BLaER1 treated with 17β-estradiol and CSF1 and Interleukin-3, amounts not matched to agents 10 nM and 100 nM (cell line): ENCODE results near the gene CERK.

Source experiments
- H3K27ac ChIP-seq, 11 experiments: shearing (Covaris generic); formaldehyde crosslinking; 2 replicates each; pipeline ENCODE4 v1.8.1; 2022
- H3K27me3 ChIP-seq, 11 experiments: shearing (Covaris generic); formaldehyde crosslinking; 2 replicates each; pipeline ENCODE4 v1.8.1; 2022
- H3K36me3 ChIP-seq, 11 experiments: shearing (Covaris generic); formaldehyde crosslinking; 2 replicates each; pipeline ENCODE4 v1.8.1; 2022
- H3K4me1 ChIP-seq, 10 experiments: shearing (Covaris generic); formaldehyde crosslinking; 2 replicates each; pipeline ENCODE4 v1.8.1; 2022
- H3K4me2 ChIP-seq, 11 experiments: shearing (Covaris generic); formaldehyde crosslinking; 2 replicates each; pipeline ENCODE4 v1.8.1; 2022
- H3K4me3 ChIP-seq, 10 experiments: shearing (Covaris generic); formaldehyde crosslinking; 2 replicates each; pipeline ENCODE4 v1.8.1; 2022
- H3K9ac ChIP-seq, 11 experiments: shearing (Covaris generic); formaldehyde crosslinking; 2 replicates each; pipeline ENCODE4 v1.8.1; 2022
- H3K9me3 ChIP-seq, 11 experiments: shearing (Covaris generic); formaldehyde crosslinking; replicated peaks in 1 of 11; 2 replicates each; pipeline ENCODE4 v1.8.1; 2022
- H4K20me1 ChIP-seq, 11 experiments: shearing (Covaris generic); formaldehyde crosslinking; 2 replicates each; pipeline ENCODE4 v1.8.1; 2022
- Cebpa-rat ChIP-seq, 11 experiments: shearing (Covaris generic); IDR thresholded peaks; 2 replicates each; pipeline ENCODE4 v1.8.1; 2022

Gene CERK

DNA sequence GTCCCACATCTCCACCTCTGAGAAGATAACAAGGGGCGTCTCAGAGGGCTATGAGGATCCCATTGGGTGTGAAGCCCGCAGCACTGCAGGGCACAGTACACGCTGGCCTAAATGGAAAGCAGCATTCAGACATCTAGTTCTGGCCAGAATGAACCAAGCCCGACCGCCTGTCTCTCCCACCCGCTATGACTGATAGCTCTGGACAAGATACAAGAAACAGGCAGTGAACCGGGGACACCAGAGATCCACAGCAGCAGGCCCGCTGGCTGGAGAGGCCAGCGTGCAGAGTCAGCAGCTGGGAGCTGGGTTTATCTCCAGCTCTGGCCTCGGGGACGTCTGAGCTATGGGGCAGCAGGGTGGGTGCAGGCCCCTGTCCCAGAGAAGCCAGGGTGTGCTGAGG lies 9.6 kb downstream of the CERK start:
- no peaks in the 10 kb centered on the region for H3K27me3 ChIP-seq
- no peaks in the 10 kb centered on the region for H3K9me3 ChIP-seq
- H3K36me3 ChIP-seq, result peaks cover 43 to 73% (median 57%) of the 10 kb centered on the region in 11 experiments
- peaks cover 94 to 100% (median 100%) of the 10 kb centered on the region in 11 experiments for H4K20me1 ChIP-seq
- peak overlapping the region in 9 of 11 experiments; percentile 15 to 100 (median 98); a peak in 16 of 22 replicates for H3K4me2 ChIP-seq
- H3K27ac ChIP-seq, result peak overlapping the region in 5 of 11 experiments; percentile 9 to 59 (median 39); a peak in 6 of 22 replicates
- peak overlapping the region in 6 of 11 experiments; percentile 5 to 46 (median 28); a peak in 9 of 22 replicates for H3K9ac ChIP-seq
- peaks cover 35 to 82% (median 73%) of the 10 kb centered on the region in 10 experiments for H3K4me1 ChIP-seq
- no peak overlapping the region for H3K4me3 ChIP-seq
- TF ChIP-seq Cebpa-rat (IDR thresholded peaks at IDR 0.05), result no peak

DNA sequence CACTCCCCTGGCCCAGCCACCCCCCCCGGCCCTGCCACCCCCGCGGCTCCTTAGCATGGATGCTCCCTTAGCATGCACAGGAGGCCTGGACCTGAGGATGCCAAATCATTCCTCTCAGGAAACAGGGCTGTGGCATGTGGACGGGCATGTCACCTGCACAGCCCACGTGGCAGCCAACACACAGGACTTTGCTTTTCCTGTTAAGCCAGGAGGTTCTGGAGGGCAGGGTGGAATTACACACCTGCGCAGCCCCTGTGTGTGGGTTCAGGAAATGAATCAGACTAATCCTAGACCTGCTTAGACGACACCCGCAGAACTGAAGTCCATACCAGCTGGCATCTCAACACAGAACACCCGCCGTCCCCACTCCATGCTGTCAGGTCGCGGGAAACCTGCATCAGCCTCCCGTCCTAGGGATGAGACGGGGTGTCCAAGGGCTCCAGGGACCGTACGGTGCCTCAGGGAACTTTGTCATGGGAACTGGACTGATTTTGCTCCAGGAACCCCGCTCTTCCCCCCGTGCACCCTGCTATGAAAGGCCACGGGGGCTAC lies 10.2 kb downstream of the CERK start:
- no peak overlapping the region for H3K4me3 ChIP-seq
- no peaks in the 10 kb centered on the region for H3K27me3 ChIP-seq
- no peaks in the 10 kb centered on the region for H3K9me3 ChIP-seq
- peak overlapping the region in 4 of 11 experiments; percentile 5 to 46 (median 42); a peak in 7 of 22 replicates for H3K9ac ChIP-seq
- H3K36me3 ChIP-seq, result peaks cover 43 to 79% (median 59%) of the 10 kb centered on the region in 11 experiments
- peaks cover 98 to 100% (median 100%) of the 10 kb centered on the region in 11 experiments for H4K20me1 ChIP-seq
- H3K4me2 ChIP-seq, result peak overlapping the region in 8 of 11 experiments; percentile 77 to 100 (median 98); a peak in 13 of 22 replicates
- peak overlapping the region in 4 of 11 experiments; percentile 9 to 59 (median 32); a peak in 4 of 22 replicates for H3K27ac ChIP-seq
- H3K4me1 ChIP-seq, result peaks cover 29 to 82% (median 70%) of the 10 kb centered on the region in 10 experiments
- TF ChIP-seq Cebpa-rat (IDR thresholded peaks at IDR 0.05), result no peak

- Histone ChIP-seq H4K20me1 (peaks cover 99 to 100% (median 100%) of the 10 kb centered on the region in 11 experiments), H3K4me3 (no peak overlapping the region), H3K27ac (no peak overlapping the region), H3K27me3 (no peaks in the 10 kb centered on the region), H3K9ac (no peak overlapping the region), H3K4me1 (peaks cover 20 to 82% (median 68%) of the 10 kb centered on the region in 10 experiments), H3K36me3 (peaks cover 44 to 86% (median 67%) of the 10 kb centered on the region in 11 experiments), H3K9me3 (no peaks in the 10 kb centered on the region), H3K4me2 (peak overlapping the region in 6 of 11 experiments; percentile 24 to 100 (median 31); a peak in 7 of 22 replicates)
- no peak for TF ChIP-seq Cebpa-rat (IDR thresholded peaks at IDR 0.05)
These were observed 11.1 kb downstream of the CERK start for GRCh38 chr22:46726986-46727317.

DNA sequence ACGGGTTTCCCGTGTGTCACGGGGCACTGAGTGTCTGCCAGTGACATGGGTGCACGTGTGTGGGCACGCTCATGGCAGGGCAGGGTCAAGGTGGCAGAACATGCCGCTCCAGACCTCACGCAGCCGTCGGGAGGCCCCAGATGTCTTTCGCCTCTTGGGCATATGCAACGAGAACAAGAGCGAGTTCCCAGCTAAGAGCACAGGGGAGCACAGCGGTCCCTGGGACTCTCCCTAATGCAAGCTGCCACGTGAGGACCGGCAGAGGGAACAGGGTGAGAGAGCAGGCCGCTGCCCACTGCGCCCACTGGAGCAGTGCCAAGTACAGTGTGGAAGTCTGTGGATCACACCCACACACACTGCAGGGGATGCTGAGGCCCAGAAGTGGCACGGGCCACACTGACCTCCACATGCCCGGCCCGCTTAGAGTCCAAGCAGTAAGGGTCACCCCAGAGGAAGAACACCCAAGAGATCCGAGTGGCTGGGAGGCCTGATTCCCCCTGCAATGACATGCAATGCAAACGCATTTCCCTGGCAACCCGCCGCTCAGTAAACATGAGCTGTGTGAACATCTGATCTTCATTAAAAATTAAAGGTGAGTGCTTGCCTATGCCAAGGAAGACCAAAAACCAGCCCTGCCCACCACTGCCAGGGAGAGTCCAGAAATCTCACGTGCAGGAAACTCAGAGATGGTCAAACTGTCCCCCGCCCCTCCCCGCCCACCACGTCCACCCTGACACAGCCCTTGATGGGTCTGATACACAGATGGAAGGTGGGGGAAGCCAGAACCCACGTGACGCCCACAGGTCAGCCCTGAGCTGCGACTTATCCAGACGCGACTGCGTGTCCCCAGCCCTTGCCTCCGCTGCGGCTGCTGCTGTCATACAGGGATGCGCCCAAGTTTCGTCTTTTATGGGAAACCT lies 11.7 kb downstream of the CERK start:
- no peak overlapping the region; a peak in 1 of 22 replicates for H3K27ac ChIP-seq
- peaks cover 13 to 82% (median 63%) of the 10 kb centered on the region in 10 experiments for H3K4me1 ChIP-seq
- H3K4me3 ChIP-seq, result no peak overlapping the region
- H3K36me3 ChIP-seq, result peaks cover 45 to 86% (median 73%) of the 10 kb centered on the region in 11 experiments
- H3K9ac ChIP-seq, result no peak overlapping the region
- H3K9me3 ChIP-seq, result no peaks in the 10 kb centered on the region
- no peak for TF ChIP-seq Cebpa-rat (IDR thresholded peaks at IDR 0.05)
- no peaks in the 10 kb centered on the region for H3K27me3 ChIP-seq
- peak overlapping the region in 3 of 11 experiments; percentile 26 to 98 (median 34); a peak in 4 of 22 replicates for H3K4me2 ChIP-seq
- H4K20me1 ChIP-seq, result peaks cover 99 to 100% (median 100%) of the 10 kb centered on the region in 11 experiments

GRCh38 chr22:46725096-46725495 lies 13.0 kb downstream of the CERK start:
- Histone ChIP-seq H3K27ac (no peak overlapping the region), H3K36me3 (peaks cover 55 to 94% (median 85%) of the 10 kb centered on the region in 11 experiments), H3K4me1 (peaks cover under 1 to 69% (median 50%) of the 10 kb centered on the region in 10 experiments; a peak in 18 of 20 replicates), H3K4me2 (no peak overlapping the region), H3K9me3 (no peaks in the 10 kb centered on the region), H3K27me3 (no peaks in the 10 kb centered on the region), H3K4me3 (no peak overlapping the region), H3K9ac (no peak overlapping the region), H4K20me1 (peaks cover 94 to 100% (median 100%) of the 10 kb centered on the region in 11 experiments)
- TF ChIP-seq Cebpa-rat (IDR thresholded peaks at IDR 0.05), result no peak

DNA sequence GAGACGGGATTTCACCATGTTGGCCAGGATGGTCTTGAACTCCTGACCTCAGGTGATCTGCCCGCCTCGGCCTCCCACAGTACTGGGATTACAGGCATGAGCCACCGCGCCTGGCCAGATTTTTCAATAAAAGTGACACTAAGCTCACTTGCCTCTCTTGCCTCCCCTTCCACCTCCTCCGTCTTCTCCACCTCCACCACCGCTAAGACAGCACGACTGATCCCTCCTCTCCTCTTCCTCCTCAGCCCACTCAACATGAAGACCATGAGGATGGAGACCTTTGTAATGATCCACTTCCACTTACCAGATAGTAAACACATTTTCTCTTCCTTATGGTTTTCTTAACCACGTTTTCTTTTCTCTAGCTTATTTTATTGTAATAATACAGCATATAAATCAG lies 14.2 kb downstream of the CERK start:
- Histone ChIP-seq H3K27ac (no peak overlapping the region), H3K4me3 (no peak overlapping the region), H3K27me3 (no peaks in the 10 kb centered on the region), H3K4me2 (0 out of 22 replicates have a peak overlapping the region, but pooled peaks of 1 of the 11 experiments have one; percentile 4), H4K20me1 (peaks cover 82 to 100% (median 95%) of the 10 kb centered on the region in 11 experiments), H3K9ac (no peak overlapping the region), H3K36me3 (peaks cover 65 to 98% (median 93%) of the 10 kb centered on the region in 11 experiments), H3K4me1 (peaks cover 0 to 57% (median 38%) of the 10 kb centered on the region in 10 experiments; a peak in 16 of 20 replicates), H3K9me3 (no peaks in the 10 kb centered on the region)
- no peak for TF ChIP-seq Cebpa-rat (IDR thresholded peaks at IDR 0.05)

- no peak overlapping the region for H3K4me3 ChIP-seq
- H3K27ac ChIP-seq, result 0 out of 22 replicates have a peak overlapping the region, but pooled peaks of 1 of the 11 experiments have one; percentile 28
- no peaks in the 10 kb centered on the region for H3K9me3 ChIP-seq
- no peaks in the 10 kb centered on the region for H3K27me3 ChIP-seq
- peaks cover 78 to 100% (median 96%) of the 10 kb centered on the region in 11 experiments for H3K36me3 ChIP-seq
- no peak for TF ChIP-seq Cebpa-rat (IDR thresholded peaks at IDR 0.05)
- H4K20me1 ChIP-seq, result peaks cover 59 to 98% (median 89%) of the 10 kb centered on the region in 11 experiments
- peaks cover 0 to 35% (median 17%) of the 10 kb centered on the region in 10 experiments; a peak in 12 of 20 replicates for H3K4me1 ChIP-seq
- no peak overlapping the region for H3K9ac ChIP-seq
- 0 out of 22 replicates have a peak overlapping the region, but pooled peaks of 1 of the 11 experiments have one; percentile 12 for H3K4me2 ChIP-seq
These were observed 16.5 kb downstream of the CERK start for GRCh38 chr22:46721501-46722085.

DNA sequence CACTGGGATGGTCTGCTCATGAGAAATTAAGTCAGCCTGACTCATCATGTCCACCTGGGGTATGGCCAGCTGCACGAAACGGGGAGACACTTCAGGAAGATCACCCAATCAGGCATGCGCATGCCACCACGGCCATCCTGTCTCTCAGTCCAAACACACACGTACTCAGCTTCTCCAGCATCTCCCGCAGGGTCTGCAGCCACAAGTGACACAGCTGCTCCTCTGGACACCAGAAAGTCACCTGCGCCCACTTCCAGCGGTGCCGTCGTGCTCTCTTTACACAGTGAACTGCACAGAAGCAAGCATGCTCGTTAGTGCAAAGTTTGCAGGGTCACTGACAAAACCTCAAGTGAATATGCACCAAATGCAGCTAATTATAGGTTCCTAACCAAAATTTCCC lies 18.1 kb downstream of the CERK start:
- peaks cover 0 to 35% (median 15%) of the 10 kb centered on the region in 10 experiments; a peak in 12 of 20 replicates for H3K4me1 ChIP-seq
- H3K27me3 ChIP-seq, result no peaks in the 10 kb centered on the region
- H3K9ac ChIP-seq, result no peak overlapping the region
- no peak overlapping the region for H3K27ac ChIP-seq
- no peak for TF ChIP-seq Cebpa-rat (IDR thresholded peaks at IDR 0.05)
- H3K4me3 ChIP-seq, result no peak overlapping the region
- H3K36me3 ChIP-seq, result peaks cover 78 to 100% (median 93%) of the 10 kb centered on the region in 11 experiments
- peaks cover 42 to 97% (median 78%) of the 10 kb centered on the region in 11 experiments for H4K20me1 ChIP-seq
- H3K4me2 ChIP-seq, result no peak overlapping the region
- no peaks in the 10 kb centered on the region for H3K9me3 ChIP-seq
